ENCODE measurements around the gene HEPH.

Gene HEPH

GRCh38 chrX:66164470-66164869 lies 423 bp downstream of the HEPH start:
- DNase-seq (no peak), ATAC-seq (ENCODE audit: insufficient read depth, low read depth) (no peak)
- Histone ChIP-seq H3K27ac (ENCODE audit: low read length) (no peak overlapping the region), H3K4me1 (ENCODE audit: insufficient read depth, low read length) (no peaks in the 10 kb centered on the region), H3K9me3 (ENCODE audit: insufficient read depth, low read length, severe bottlenecking) (no peaks in the 10 kb centered on the region), H3K27me3 (ENCODE audit: insufficient read depth, low read length, poor library complexity) (no peaks in the 10 kb centered on the region), H3K36me3 (ENCODE audit: insufficient read depth, low read length) (no peaks in the 10 kb centered on the region), H2AFZ (ENCODE audit: low read depth, low read length) (no peak overlapping the region), H3K4me3 (ENCODE audit: low read depth in 1 of 2, low read length in 2 of 2) (no peak overlapping the region), H3K9ac (ENCODE audit: low read depth, low read length) (no peak overlapping the region), H3K79me2 (ENCODE audit: insufficient read depth, low read length) (no peaks in the 10 kb centered on the region), H4K20me1 (ENCODE audit: insufficient read depth, low read length) (no peaks in the 10 kb centered on the region), H3K4me2 (ENCODE audit: insufficient read depth, low read length) (no peak overlapping the region)
- TF ChIP-seq CTCF (IDR thresholded peaks at IDR 0.05; ENCODE audit: borderline replicate concordance, extremely low read depth, low read length, poor library complexity, severe bottlenecking), result no peak
- TF ChIP-seq EZH2 (IDR thresholded peaks at IDR 0.05; ENCODE audit: borderline replicate concordance, low read depth, low read length, severe bottlenecking), result no peak

- no peaks in the 10 kb centered on the region for H4K20me1 ChIP-seq (ENCODE audit: insufficient read depth, low read length)
- no peak overlapping the region for H3K9ac ChIP-seq (ENCODE audit: low read depth, low read length)
- no peaks in the 10 kb centered on the region for H3K79me2 ChIP-seq (ENCODE audit: insufficient read depth, low read length)
- no peaks in the 10 kb centered on the region for H3K27me3 ChIP-seq (ENCODE audit: insufficient read depth, low read length, poor library complexity)
- no peaks in the 10 kb centered on the region for H3K4me1 ChIP-seq (ENCODE audit: insufficient read depth, low read length)
- H3K27ac ChIP-seq (ENCODE audit: low read length), result no peak overlapping the region
- no peak overlapping the region for H3K4me2 ChIP-seq (ENCODE audit: insufficient read depth, low read length)
- TF ChIP-seq CTCF (IDR thresholded peaks at IDR 0.05; ENCODE audit: borderline replicate concordance, extremely low read depth, low read length, poor library complexity, severe bottlenecking), result no peak
- no peak for TF ChIP-seq EZH2 (IDR thresholded peaks at IDR 0.05; ENCODE audit: borderline replicate concordance, low read depth, low read length, severe bottlenecking)
- no peaks in the 10 kb centered on the region for H3K9me3 ChIP-seq (ENCODE audit: insufficient read depth, low read length, severe bottlenecking)
- no peak overlapping the region for H3K4me3 ChIP-seq (ENCODE audit: low read depth in 1 of 2, low read length in 2 of 2)
- DNase-seq (no peak), ATAC-seq (ENCODE audit: insufficient read depth, low read depth) (no peak)
- no peak overlapping the region for H2AFZ ChIP-seq (ENCODE audit: low read depth, low read length)
- H3K36me3 ChIP-seq (ENCODE audit: insufficient read depth, low read length), result no peaks in the 10 kb centered on the region
These were observed 884 bp downstream of the HEPH start for GRCh38 chrX:66164931-66165330.

- Histone ChIP-seq H3K36me3 (ENCODE audit: insufficient read depth, low read length) (no peaks in the 10 kb centered on the region), H2AFZ (ENCODE audit: low read depth, low read length) (no peak overlapping the region), H3K79me2 (ENCODE audit: insufficient read depth, low read length) (no peaks in the 10 kb centered on the region), H3K27me3 (ENCODE audit: insufficient read depth, low read length, poor library complexity) (no peaks in the 10 kb centered on the region), H3K9me3 (ENCODE audit: insufficient read depth, low read length, severe bottlenecking) (no peaks in the 10 kb centered on the region), H3K4me2 (ENCODE audit: insufficient read depth, low read length) (no peak overlapping the region), H3K27ac (ENCODE audit: low read length) (no peak overlapping the region), H3K9ac (ENCODE audit: low read depth, low read length) (no peak overlapping the region), H4K20me1 (ENCODE audit: insufficient read depth, low read length) (no peaks in the 10 kb centered on the region), H3K4me3 (ENCODE audit: low read depth in 1 of 2, low read length in 2 of 2) (no peak overlapping the region), H3K4me1 (ENCODE audit: insufficient read depth, low read length) (no peaks in the 10 kb centered on the region)
- ATAC-seq (ENCODE audit: insufficient read depth, low read depth), result no peak
- TF ChIP-seq CTCF (IDR thresholded peaks at IDR 0.05; ENCODE audit: borderline replicate concordance, extremely low read depth, low read length, poor library complexity, severe bottlenecking) (no peak), EZH2 (IDR thresholded peaks at IDR 0.05; ENCODE audit: borderline replicate concordance, low read depth, low read length, severe bottlenecking) (no peak)
- DNase-seq, result no peak
These were observed 2.6 kb downstream of the HEPH start for GRCh38 chrX:66166671-66167070.

GRCh38 chrX:66167431-66167830 lies 3.4 kb downstream of the HEPH start:
- H3K36me3 ChIP-seq (ENCODE audit: insufficient read depth, low read length), result no peaks in the 10 kb centered on the region
- H3K79me2 ChIP-seq (ENCODE audit: insufficient read depth, low read length), result no peaks in the 10 kb centered on the region
- TF ChIP-seq EZH2 (IDR thresholded peaks at IDR 0.05; ENCODE audit: borderline replicate concordance, low read depth, low read length, severe bottlenecking) (no peak), CTCF (IDR thresholded peaks at IDR 0.05; ENCODE audit: borderline replicate concordance, extremely low read depth, low read length, poor library complexity, severe bottlenecking) (no peak)
- H3K27me3 ChIP-seq (ENCODE audit: insufficient read depth, low read length, poor library complexity), result no peaks in the 10 kb centered on the region
- H3K4me2 ChIP-seq (ENCODE audit: insufficient read depth, low read length), result no peak overlapping the region
- H3K4me3 ChIP-seq (ENCODE audit: low read depth in 1 of 2, low read length in 2 of 2), result no peak overlapping the region
- no peak for DNase-seq
- no peak for ATAC-seq (ENCODE audit: insufficient read depth, low read depth)
- H3K9ac ChIP-seq (ENCODE audit: low read depth, low read length), result no peak overlapping the region
- no peak overlapping the region for H3K27ac ChIP-seq (ENCODE audit: low read length)
- no peaks in the 10 kb centered on the region for H3K9me3 ChIP-seq (ENCODE audit: insufficient read depth, low read length, severe bottlenecking)
- no peak overlapping the region for H2AFZ ChIP-seq (ENCODE audit: low read depth, low read length)
- H4K20me1 ChIP-seq (ENCODE audit: insufficient read depth, low read length), result no peaks in the 10 kb centered on the region
- H3K4me1 ChIP-seq (ENCODE audit: insufficient read depth, low read length), result no peaks in the 10 kb centered on the region
